Stimulated activated CD4-positive, alpha-beta T cell treated with anti-CD3 and anti-CD28 coated beads, TNF-alpha, amount 100 ng/mL, for 24 hours (primary cell): Measurements from ENCODE around the gene ANAPC7.
A peak's percentile ranks its signal among the peaks of the same experiment; 100 is the strongest.
"Not testable (repeated sequence)": the region's sequence is repeated elsewhere in the genome, so short reads cannot be mapped to it uniquely, and the experiment has no call there.

ENCODE experiments used
- DNase-seq, 3 experiments: peaks; one replicate each; pipeline ENCODE4 v3.0.0-alpha.2; 2020; ENCODE audit warnings: low read depth in 3 of 3

ANAPC7 gene, protein sequence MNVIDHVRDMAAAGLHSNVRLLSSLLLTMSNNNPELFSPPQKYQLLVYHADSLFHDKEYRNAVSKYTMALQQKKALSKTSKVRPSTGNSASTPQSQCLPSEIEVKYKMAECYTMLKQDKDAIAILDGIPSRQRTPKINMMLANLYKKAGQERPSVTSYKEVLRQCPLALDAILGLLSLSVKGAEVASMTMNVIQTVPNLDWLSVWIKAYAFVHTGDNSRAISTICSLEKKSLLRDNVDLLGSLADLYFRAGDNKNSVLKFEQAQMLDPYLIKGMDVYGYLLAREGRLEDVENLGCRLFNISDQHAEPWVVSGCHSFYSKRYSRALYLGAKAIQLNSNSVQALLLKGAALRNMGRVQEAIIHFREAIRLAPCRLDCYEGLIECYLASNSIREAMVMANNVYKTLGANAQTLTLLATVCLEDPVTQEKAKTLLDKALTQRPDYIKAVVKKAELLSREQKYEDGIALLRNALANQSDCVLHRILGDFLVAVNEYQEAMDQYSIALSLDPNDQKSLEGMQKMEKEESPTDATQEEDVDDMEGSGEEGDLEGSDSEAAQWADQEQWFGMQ

GRCh38 chr12:110403146-110403975 lies at the start of gene ANAPC7:
Gene ANAPC7 (minus strand): TSS chr12:110403708. CDS start chr12:110403627, 81 bp downstream.
- peak; percentile 73 to 85 (median 76) for DNase-seq

DNA sequence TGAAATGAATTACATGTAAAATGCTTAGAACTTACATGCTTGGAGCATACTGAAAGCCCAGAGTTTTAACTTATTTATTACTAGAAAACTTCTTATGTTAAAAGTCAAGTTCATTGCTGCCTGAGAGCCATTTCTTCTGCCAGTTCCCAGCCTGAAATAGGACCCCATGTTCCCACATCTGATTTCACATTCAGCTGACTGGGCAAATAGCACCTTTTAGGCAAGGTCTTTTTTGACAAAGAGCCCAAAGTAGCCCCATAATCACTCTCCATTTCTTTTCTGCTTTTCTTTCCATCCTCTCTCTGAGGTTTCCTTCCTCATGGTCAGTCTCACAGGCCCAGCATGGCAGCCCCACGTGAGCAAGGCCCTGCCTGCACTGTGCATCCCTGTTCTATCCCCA lies 47.8 kb upstream of the ANAPC7 start:
- DNase-seq: no peak

GRCh38 chr12:110449799-110450497 lies 46.4 kb upstream of the ANAPC7 start, which contains the start of gene ARPC3:
Gene ARPC3 (minus strand): TSS chr12:110450337. CDS start chr12:110450260, 77 bp downstream.
- peak; percentile 89 to 95 (median 90) for DNase-seq

GRCh38 chr12:110444455-110444854 lies 40.9 kb upstream of the ANAPC7 start:
- DNase-seq: no peak

GRCh38 chr12:110436231-110436630 lies 32.7 kb upstream of the ANAPC7 start:
- DNase-seq: no peak

DNA sequence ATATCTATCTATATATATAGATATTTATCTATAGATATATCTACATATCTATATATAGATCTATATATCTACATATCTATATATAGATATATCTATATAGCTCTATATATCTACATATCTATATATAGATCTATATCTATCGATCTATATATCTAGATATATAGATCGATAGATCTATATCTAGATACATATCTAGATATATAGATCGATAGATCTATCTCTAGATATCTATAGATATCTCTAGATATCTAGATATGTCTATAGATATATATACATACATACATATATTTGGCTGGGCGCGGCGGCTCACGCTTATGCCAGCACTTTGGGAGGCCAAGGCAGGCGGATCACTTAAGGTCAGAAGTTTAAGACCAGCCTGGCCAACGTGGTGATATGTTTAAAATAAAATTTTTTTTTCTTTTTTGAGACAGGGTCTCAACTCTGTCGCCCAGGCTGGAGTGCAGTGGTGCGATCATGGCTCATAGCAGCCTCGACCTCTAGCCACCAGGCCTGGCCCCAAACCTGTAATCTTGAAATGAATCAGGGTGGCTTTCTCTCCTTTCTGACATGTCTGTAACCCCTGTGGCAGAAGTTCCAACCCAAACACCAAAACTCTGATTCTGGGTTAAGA lies 28.6 kb upstream of the ANAPC7 start:
- no peak for DNase-seq

GRCh38 chr12:110429676-110430075 lies 26.2 kb upstream of the ANAPC7 start:
- not testable (repeated sequence) for DNase-seq

GRCh38 chr12:110426406-110426805 lies 22.9 kb upstream of the ANAPC7 start:
- DNase-seq: no peak

GRCh38 chr12:110424237-110424636 lies 20.7 kb upstream of the ANAPC7 start:
- no peak for DNase-seq

DNA sequence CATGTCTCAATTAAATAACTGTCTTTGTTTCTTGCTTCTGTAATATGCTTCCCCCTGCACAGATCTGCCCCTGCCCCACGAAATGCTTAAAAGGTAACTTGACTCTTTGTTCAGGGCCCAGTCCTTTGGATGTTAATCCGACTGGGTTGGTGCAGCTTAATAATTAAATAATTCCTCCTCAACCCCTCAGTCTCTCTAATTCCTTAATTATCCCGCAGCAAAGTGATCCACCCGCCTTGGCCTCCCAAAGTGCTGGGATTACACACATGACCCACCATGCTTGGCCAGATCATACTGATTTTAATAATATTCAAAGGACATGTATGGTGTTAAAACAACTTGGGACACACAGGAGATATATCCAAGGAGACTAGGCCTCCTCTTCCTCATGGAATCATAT lies 18.2 kb upstream of the ANAPC7 start:
- no peak for DNase-seq

GRCh38 chr12:110421159-110421661 lies 17.7 kb upstream of the ANAPC7 start:
- no peak for DNase-seq

- DNase-seq: not testable (repeated sequence)
Measured at GRCh38 chr12:110420644-110421043, 17.1 kb upstream of the ANAPC7 start.

- DNase-seq: not testable (repeated sequence)
Measured at GRCh38 chr12:110417113-110417512, 13.6 kb upstream of the ANAPC7 start.

DNA sequence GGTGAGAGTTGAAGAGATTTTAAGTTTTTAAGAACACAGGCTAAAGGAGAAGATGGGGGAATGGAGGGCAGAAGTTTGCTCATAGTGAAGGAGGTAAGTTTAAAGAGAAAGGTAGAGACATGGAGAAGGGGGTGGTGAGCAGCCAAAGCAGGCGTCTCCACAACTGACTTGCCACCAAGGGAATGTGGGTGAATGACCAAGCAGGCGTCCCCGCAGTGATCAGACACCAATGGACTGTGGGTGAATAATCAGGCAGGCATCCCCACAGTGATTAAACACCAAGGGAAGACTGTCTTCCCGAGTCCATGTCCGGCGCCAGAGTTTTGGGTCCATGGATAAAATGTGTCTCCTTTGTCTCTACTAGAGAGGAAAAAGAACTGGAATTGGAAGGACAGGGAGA lies 6.6 kb upstream of the ANAPC7 start:
- not testable (repeated sequence) for DNase-seq

DNA sequence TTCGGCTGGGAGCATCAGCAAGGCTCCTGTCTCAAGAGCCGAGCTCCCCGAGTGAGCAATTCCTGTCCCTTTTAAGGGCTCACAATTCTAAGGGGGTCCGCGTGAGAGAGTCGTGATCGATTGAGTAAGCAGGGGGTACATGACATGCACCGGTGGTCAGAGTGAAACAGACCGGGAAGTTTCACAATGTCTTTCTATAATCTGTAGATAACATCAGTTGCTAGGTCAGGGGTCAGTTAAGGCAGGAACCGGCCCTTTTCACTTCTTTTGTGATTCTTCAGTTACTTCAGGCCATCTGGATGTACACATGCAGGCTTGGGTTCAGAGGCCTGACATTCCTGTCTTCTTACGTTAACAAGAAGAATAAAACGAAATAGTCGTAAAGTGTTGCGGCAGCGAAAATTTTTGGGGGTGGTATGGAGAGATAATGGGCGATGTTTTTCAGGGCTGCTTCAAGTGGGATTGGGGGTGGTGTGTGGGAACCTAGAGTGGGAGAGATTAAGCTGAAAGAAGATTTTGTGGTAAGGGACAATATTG lies 1.7 kb upstream of the ANAPC7 start:
- not testable (repeated sequence) for DNase-seq

DNA sequence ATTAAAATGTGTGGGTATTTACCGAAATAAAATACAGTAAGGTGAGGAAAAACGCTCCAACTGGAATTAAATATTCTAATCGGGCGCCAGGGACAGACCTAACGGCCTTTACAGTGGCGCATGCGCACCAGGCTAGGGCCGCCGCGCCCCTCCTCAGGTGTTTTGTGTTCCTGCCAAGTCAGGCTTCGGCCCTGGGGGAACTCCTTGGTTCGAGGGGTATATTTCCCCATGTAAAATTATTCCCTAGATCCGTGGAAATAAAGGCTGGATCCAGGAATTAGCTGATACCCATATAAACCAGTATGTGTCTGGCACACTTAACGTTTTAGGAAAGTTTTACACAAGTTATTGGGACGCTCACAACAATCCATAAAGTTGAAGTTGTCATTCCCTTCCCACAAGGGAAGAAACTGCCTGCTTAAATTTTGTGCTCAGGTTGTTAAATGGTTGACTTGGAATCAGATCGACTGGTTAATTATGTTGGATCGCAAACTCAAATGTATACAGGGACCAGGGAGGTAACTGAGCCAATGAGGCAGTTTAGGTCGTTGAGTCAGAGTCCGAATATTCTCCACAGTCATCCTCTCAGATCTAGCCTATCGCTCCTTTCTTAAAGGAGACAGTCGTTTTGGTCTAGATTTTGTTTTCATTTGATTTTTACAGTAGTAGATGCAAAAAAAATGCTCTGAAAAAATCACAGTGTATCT lies 621 bp upstream of the ANAPC7 start:
- DNase-seq: peak; percentile 61 to 76 (median 63)

- no peak for DNase-seq
Measured at GRCh38 chr12:110382683-110383082, 20.8 kb downstream of the ANAPC7 start.

- no peak for DNase-seq
Measured at GRCh38 chr12:110379631-110380030, 23.9 kb downstream of the ANAPC7 start.

GRCh38 chr12:110379197-110379596 lies 24.3 kb downstream of the ANAPC7 start:
- no peak for DNase-seq
